H9 (cell line): ENCODE results near the gene FBXO17. TPM values are rescaled to one million over a fixed set of nuclear protein-coding genes. Genes with fewer than 3 reads are reported as not detected.

ENCODE experiments used
- DNase-seq: peaks from one replicate; pipeline ENCODE4 v3.0.0-alpha.2; 2017
- H2AFZ ChIP-seq: one replicate; pipeline ENCODE4 v1.6.1; 2013; ENCODE audit warnings: mild to moderate bottlenecking, low read length, control low read depth, moderate library complexity
- H2AK5ac ChIP-seq: 2 replicates; pipeline ENCODE4 v1.6.1; 2013; ENCODE audit warnings: low read length, control low read depth, mixed read lengths; ENCODE audit not compliant: insufficient read length
- H2BK120ac ChIP-seq: one replicate; pipeline ENCODE4 v1.6.1; 2013; ENCODE audit warnings: low read depth, mild to moderate bottlenecking, low read length, control low read depth, inconsistent platforms; ENCODE audit not compliant: poor library complexity, severe bottlenecking
- H2BK12ac ChIP-seq: 2 replicates; pipeline ENCODE4 v1.6.1; 2013; ENCODE audit warnings: low read length, control low read depth, mixed read lengths, low read depth; ENCODE audit not compliant: insufficient read length
- H2BK15ac ChIP-seq: 2 replicates; pipeline ENCODE4 v1.6.1; 2013; ENCODE audit warnings: low read depth, low read length, control low read depth
- H2BK20ac ChIP-seq: one replicate; pipeline ENCODE4 v1.6.1; 2013; ENCODE audit warnings: low read depth, mild to moderate bottlenecking, low read length, control low read depth, inconsistent platforms; ENCODE audit not compliant: poor library complexity, severe bottlenecking
- H2BK5ac ChIP-seq: 2 replicates; pipeline ENCODE4 v1.6.1; 2013; ENCODE audit warnings: low read length, control low read depth, mixed read lengths; ENCODE audit not compliant: insufficient read length
- H3K14ac ChIP-seq: 2 replicates; pipeline ENCODE4 v1.6.1; 2013; ENCODE audit warnings: low read length, control low read depth; ENCODE audit not compliant: insufficient read depth
- H3K18ac ChIP-seq: 2 replicates; pipeline ENCODE4 v1.6.1; 2013; ENCODE audit warnings: low read depth, mild to moderate bottlenecking, mixed read lengths, low read length, control low read depth; ENCODE audit not compliant: insufficient read length
- H3K23ac ChIP-seq: 2 replicates; pipeline ENCODE4 v1.6.1; 2013; ENCODE audit warnings: low read length, control low read depth, mixed read lengths, low read depth; ENCODE audit not compliant: insufficient read length
- H3K23me2 ChIP-seq: 2 replicates; pipeline ENCODE4 v1.6.1; 2013; ENCODE audit warnings: low read depth, mild to moderate bottlenecking, mixed read lengths, low read length, control low read depth; ENCODE audit not compliant: insufficient read length, poor library complexity, severe bottlenecking
- H3K27ac ChIP-seq: 2 replicates; pipeline ENCODE4 v1.5.1; 2013; ENCODE audit warnings: low read length, control low read depth, mixed read lengths, low read depth; ENCODE audit not compliant: insufficient read length
- H3K27me3 ChIP-seq: 2 replicates; pipeline ENCODE4 v1.6.1; 2013; ENCODE audit warnings: low read length, control low read depth, inconsistent platforms; ENCODE audit not compliant: insufficient read depth
- H3K4ac ChIP-seq: 2 replicates; pipeline ENCODE4 v1.6.1; 2013; ENCODE audit warnings: low read depth, mild to moderate bottlenecking, control low read depth, inconsistent platforms, low read length, moderate library complexity
- H3K4me1 ChIP-seq: 2 replicates; pipeline ENCODE4 v1.6.1; 2013; ENCODE audit warnings: low read length, control low read depth, inconsistent platforms; ENCODE audit not compliant: insufficient read depth
- H3K4me2 ChIP-seq: 2 replicates; pipeline ENCODE4 v1.6.1; 2013; ENCODE audit warnings: low read length, control low read depth, mixed read lengths; ENCODE audit not compliant: insufficient read length, insufficient read depth
- H3K56ac ChIP-seq: 2 replicates; pipeline ENCODE4 v1.6.1; 2013; ENCODE audit warnings: low read depth, mild to moderate bottlenecking, mixed read lengths, low read length, control low read depth; ENCODE audit not compliant: insufficient read length
- H3K79me1 ChIP-seq: 2 replicates; pipeline ENCODE4 v1.6.1; 2013; ENCODE audit warnings: low read depth, mild to moderate bottlenecking, moderate library complexity, low read length, control low read depth, inconsistent platforms; ENCODE audit not compliant: insufficient read depth, poor library complexity, severe bottlenecking
- H3K79me2 ChIP-seq: 2 replicates; pipeline ENCODE4 v1.6.1; 2013; ENCODE audit warnings: low read length, control low read depth, inconsistent platforms; ENCODE audit not compliant: insufficient read depth
- H3K9ac ChIP-seq: 2 replicates; pipeline ENCODE4 v1.6.1; 2013; ENCODE audit warnings: low read length, control low read depth, mixed read lengths; ENCODE audit not compliant: insufficient read length; ENCODE audit errors: extremely low read depth
- H3K9me3 ChIP-seq: one replicate; pipeline ENCODE4 v1.6.1; 2013; ENCODE audit warnings: low read depth, low read length, inconsistent platforms; ENCODE audit not compliant: control insufficient read depth
- H3T11ph ChIP-seq: one replicate; pipeline ENCODE4 v1.6.1; 2013; ENCODE audit warnings: mild to moderate bottlenecking, low read length, control low read depth, inconsistent platforms
- H4K20me1 ChIP-seq: one replicate; pipeline ENCODE4 v1.6.1; 2013; ENCODE audit not compliant: control insufficient read depth, insufficient read length, insufficient read depth
- H4K5ac ChIP-seq: 2 replicates; pipeline ENCODE4 v1.6.1; 2013; ENCODE audit warnings: low read depth, mild to moderate bottlenecking, mixed read lengths, low read length, control low read depth; ENCODE audit not compliant: insufficient read length
- H4K8ac ChIP-seq: replicated peaks from 2 replicates; pipeline ENCODE4 v1.6.1; 2013; ENCODE audit warnings: low read length, control low read depth, mixed read lengths, low read depth; ENCODE audit not compliant: insufficient read length
- H4K91ac ChIP-seq: 2 replicates; pipeline ENCODE4 v1.6.1; 2013; ENCODE audit warnings: low read depth, mild to moderate bottlenecking, moderate library complexity, mixed read lengths, low read length, control low read depth; ENCODE audit not compliant: insufficient read length
- H3K27ac Mint-ChIP-seq, 3 experiments: 2 replicates in 2 of 3; 3 replicates in 1 of 3; pipeline ENCODE4 v1.8.0; 2020 to 2021; ENCODE audit warnings: mixed read lengths in 3 of 3, mild to moderate bottlenecking in 1 of 3, moderate library complexity in 1 of 3
- H3K27me3 Mint-ChIP-seq: 2 replicates; pipeline ENCODE4 v1.8.0; 2021; ENCODE audit warnings: low read depth, mild to moderate bottlenecking, moderate library complexity, mixed read lengths
- H3K36me3 Mint-ChIP-seq, 3 experiments: 2 replicates in 2 of 3; 3 replicates in 1 of 3; pipeline ENCODE4 v1.8.0; 2020 to 2021; ENCODE audit warnings: low read depth in 3 of 3, mixed read lengths in 3 of 3; ENCODE audit not compliant: insufficient read depth in 1 of 3
- H3K4me1 Mint-ChIP-seq, 2 experiments: 2 replicates each; pipeline ENCODE4 v1.8.0; 2020; ENCODE audit warnings: mixed read lengths in 2 of 2
- H3K4me3 Mint-ChIP-seq, 2 experiments: 2 replicates in 1 of 2; 3 replicates in 1 of 2; pipeline ENCODE4 v1.8.0; 2020 to 2021; ENCODE audit warnings: mild to moderate bottlenecking in 2 of 2, mixed read lengths in 2 of 2, moderate library complexity in 1 of 2
- H3K9me3 Mint-ChIP-seq, 2 experiments: 2 replicates in 1 of 2; 3 replicates in 1 of 2; pipeline ENCODE4 v1.8.0; 2020; ENCODE audit warnings: mild to moderate bottlenecking in 2 of 2, mixed read lengths in 2 of 2, moderate library complexity in 1 of 2
- CTCF ChIP-seq: fragments of 200-600 bp; sonication (generic); conservative IDR thresholded peaks from 3 replicates; pipeline ENCODE4 v1.8.0; 2021; ENCODE audit warnings: antibody characterized with exemption, mild to moderate bottlenecking
- WGBS: extraction: QIAGEN DNeasy Blood & Tissue Kit; methylation state at CpG from one replicate; pipeline ENCODE4 v1.1.7; 2013; ENCODE audit warnings: missing lambda C conversion rate, low lambda C conversion rate, mixed read lengths; ENCODE audit not compliant: insufficient read length; ENCODE audit errors: extremely low coverage; 5-methylcytosine and 5-hydroxymethylcytosine counted together
- total RNA-seq: library from RNA; stranded (reverse); gene quantifications from 2 replicates; pipeline ENCODE4 v1.2.1, GENCODE V29; 2021

FBXO17 gene
- total RNA-seq, 1 experiment from 2014 or later: 25.5 TPM

GRCh38 chr19:38929929-38930775 lies 45.4 kb downstream of the FBXO17 start, which contains the start of gene SARS2:
TSS of gene SARS2 (minus strand) at chr19:38930763. CDS start at chr19:38930736, 27 bp downstream.
- Mint-ChIP-seq H3K9me3 (peaks cover 20% of the 10 kb centered on the region in 2 experiments), H3K36me3 (peaks cover 50 to 59% (median 57%) of the 10 kb centered on the region in 3 experiments), H3K27me3 (peaks cover 2% of the 10 kb centered on the region), H3K4me3 (peak within 1 kb of the TSS; percentile 98 to 99), H3K4me1 (peaks cover 8 to 14% of the 10 kb centered on the region in 2 experiments), H3K27ac (peak within 1 kb of the TSS; percentile 99)
- H3K79me1 ChIP-seq: peaks cover 2% of the 10 kb centered on the region
- H2BK120ac ChIP-seq: peak within 1 kb of the TSS; percentile 91
- H3K9me3 ChIP-seq: peaks cover 12% of the 10 kb centered on the region
- H3K14ac ChIP-seq: peak within 1 kb of the TSS; percentile 99
- H2BK5ac ChIP-seq: peak within 1 kb of the TSS; percentile 41
- H3K4me2 ChIP-seq: peak within 1 kb of the TSS; percentile 100
- no peak within 1 kb of the TSS for H2AK5ac ChIP-seq
- no peak within 1 kb of the TSS for H2BK20ac ChIP-seq
- TF ChIP-seq CTCF: peak; percentile 100
- H3K4me1 ChIP-seq: no peaks in the 10 kb centered on the region
- peak within 1 kb of the TSS; percentile 86 for H4K5ac ChIP-seq
- peak within 1 kb of the TSS; percentile 96 for H3K9ac ChIP-seq
- no peak within 1 kb of the TSS for H3T11ph ChIP-seq
- peaks cover 10% of the 10 kb centered on the region for H3K23me2 ChIP-seq
- H3K18ac ChIP-seq: peak within 1 kb of the TSS; percentile 99
- no peak within 1 kb of the TSS for H3K23ac ChIP-seq
- no peak within 1 kb of the TSS for H2BK12ac ChIP-seq
- H3K27ac ChIP-seq: peak within 1 kb of the TSS; percentile 42
- peak within 1 kb of the TSS; percentile 12 for H4K8ac ChIP-seq
- no peak within 1 kb of the TSS for H3K56ac ChIP-seq
- WGBS: no CpG with 5 or more reads among the region's 49 CpGs
- DNase-seq: peak; percentile 95
- no peak within 1 kb of the TSS for H2BK15ac ChIP-seq
- no peak within 1 kb of the TSS for H2AFZ ChIP-seq
- no peaks in the 10 kb centered on the region for H3K27me3 ChIP-seq
- no peaks in the 10 kb centered on the region for H4K20me1 ChIP-seq
- H3K4ac ChIP-seq: no peak within 1 kb of the TSS
- H4K91ac ChIP-seq: no peak within 1 kb of the TSS
- peaks cover 11% of the 10 kb centered on the region; the same call in 1 of the 2 replicates for H3K79me2 ChIP-seq
